Measurements from ENCODE around the gene CNNM2.

Gene CNNM2

DNA sequence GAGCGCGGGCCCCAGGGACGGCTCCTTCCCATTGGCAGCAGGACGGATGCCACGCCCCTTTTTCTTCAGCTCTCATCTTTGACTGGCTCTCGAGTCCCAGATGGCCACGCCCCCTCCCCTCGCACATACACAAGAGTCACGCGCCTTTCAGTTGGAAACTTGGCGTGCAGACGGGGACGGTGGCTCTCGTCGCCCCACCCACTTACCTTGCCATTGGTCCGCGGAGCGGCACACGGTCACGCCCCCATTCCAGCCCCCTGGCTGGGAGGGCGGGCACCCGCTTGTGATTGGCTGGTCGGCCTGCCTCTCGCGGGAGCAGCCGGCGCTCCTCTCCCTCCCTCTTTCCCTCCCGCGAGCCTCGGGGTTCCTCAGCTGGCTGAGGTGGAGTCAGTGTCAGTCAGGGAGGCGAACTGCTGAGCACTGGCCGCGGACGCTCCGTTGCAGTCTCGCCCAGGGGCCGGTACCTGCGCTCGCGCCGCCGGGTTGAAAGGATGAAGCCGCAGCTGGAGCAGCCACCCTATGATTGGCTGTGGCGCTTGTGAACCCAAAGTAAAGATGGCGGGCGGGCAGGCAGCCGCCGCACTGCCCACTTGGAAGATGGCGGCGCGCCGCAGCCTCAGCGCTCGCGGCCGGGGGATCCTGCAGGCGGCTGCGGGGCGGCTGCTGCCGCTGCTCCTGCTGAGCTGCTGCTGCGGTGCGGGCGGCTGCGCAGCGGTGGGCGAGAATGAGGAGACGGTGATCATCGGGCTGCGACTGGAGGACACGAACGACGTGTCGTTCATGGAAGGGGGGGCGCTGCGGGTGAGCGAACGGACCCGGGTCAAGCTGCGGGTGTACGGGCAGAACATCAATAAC is at the start of gene CNNM2:
CNNM2 (plus strand) TSS at position 333 of the 855 bp plus-strand sequence; CDS start at position 520, 187 bp downstream.
- H3K4me1 Mint-ChIP-seq: peaks cover 55% of the 10 kb centered on the region
- H3K4me3 Mint-ChIP-seq: peak within 1 kb of the TSS; percentile 93
- no peaks in the 10 kb centered on the region for H3K36me3 Mint-ChIP-seq
- H3K27me3 Mint-ChIP-seq: peaks cover 28% of the 10 kb centered on the region
- peak; percentile 97 for ATAC-seq
- H3K9me3 Mint-ChIP-seq: no peaks in the 10 kb centered on the region
- H3K27ac Mint-ChIP-seq: peak within 1 kb of the TSS; percentile 93

GRCh38 chr10:102868911-102869257 is 49.2 kb upstream of the CNNM2 start:
- Mint-ChIP-seq H3K9me3 (no peaks in the 10 kb centered on the region), H3K4me1 (peaks cover 14% of the 10 kb centered on the region), H3K36me3 (peaks cover 3% of the 10 kb centered on the region), H3K27ac (no peak overlapping the region), H3K4me3 (peak overlapping the region; percentile 51), H3K27me3 (peaks cover 28% of the 10 kb centered on the region)
- no peak for ATAC-seq

DNA sequence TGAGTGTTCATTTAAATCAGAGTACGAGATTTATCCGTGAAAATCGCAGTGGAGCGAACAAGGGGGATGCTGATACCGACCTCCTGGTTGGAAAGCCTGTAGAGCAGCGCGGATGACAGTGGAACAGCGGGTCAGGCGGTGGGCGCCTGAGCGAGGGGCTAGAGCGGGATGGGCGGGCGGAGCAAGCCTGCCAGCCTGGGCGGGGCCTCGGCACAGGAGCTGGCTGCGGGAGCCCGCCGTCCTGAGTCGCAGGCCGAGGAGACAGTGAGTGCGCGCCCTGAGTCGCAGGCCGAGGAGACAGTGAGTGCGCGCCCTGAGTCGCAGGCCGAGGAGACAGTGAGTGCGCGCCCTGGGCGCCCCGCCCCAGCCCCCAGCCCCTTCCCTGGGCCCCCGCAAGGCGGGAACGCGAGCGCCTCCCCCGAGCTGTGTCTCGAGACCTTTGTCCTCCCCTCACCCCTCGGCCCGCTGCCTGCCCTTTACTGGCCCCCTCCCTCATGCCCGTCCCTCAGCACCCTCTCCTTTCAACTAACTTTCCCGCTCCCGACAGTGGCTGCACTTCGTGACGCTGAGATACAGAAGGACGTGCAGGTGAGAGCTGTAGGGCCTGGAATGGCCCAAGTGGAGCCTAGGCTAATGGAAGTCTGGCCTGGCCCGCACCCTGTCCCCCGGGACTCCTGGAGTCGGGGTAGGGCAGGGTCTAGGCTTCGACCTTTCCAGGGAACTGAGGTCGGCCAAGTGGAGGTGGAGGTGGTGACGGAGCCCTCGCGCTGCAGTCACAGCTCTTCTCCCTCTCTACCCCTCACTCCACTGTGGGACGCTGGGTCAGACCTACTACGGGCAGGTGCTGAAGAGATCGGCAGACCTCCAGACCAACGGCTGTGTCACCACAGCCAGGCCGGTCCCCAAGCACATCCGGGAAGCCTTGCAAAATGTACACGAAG is 48.6 kb upstream of the CNNM2 start, which contains the start of gene AS3MT:
AS3MT (plus strand) TSS at position 213 of the 941 bp plus-strand sequence; CDS start at position 336, 123 bp downstream.
- H3K4me1 Mint-ChIP-seq: peaks cover 14% of the 10 kb centered on the region
- H3K4me3 Mint-ChIP-seq: peak within 1 kb of the TSS; percentile 77
- no peak within 1 kb of the TSS for H3K27ac Mint-ChIP-seq
- peak; percentile 55 for ATAC-seq
- peaks cover 28% of the 10 kb centered on the region for H3K27me3 Mint-ChIP-seq
- H3K9me3 Mint-ChIP-seq: no peaks in the 10 kb centered on the region
- no peaks in the 10 kb centered on the region for H3K36me3 Mint-ChIP-seq

- Mint-ChIP-seq H3K9me3 (no peaks in the 10 kb centered on the region), H3K27ac (no peak overlapping the region), H3K36me3 (no peaks in the 10 kb centered on the region), H3K4me3 (no peak overlapping the region), H3K27me3 (peaks cover 28% of the 10 kb centered on the region), H3K4me1 (peaks cover 14% of the 10 kb centered on the region)
- ATAC-seq: no peak
These were observed 47.9 kb upstream of the CNNM2 start for GRCh38 chr10:102870221-102870620.

DNA sequence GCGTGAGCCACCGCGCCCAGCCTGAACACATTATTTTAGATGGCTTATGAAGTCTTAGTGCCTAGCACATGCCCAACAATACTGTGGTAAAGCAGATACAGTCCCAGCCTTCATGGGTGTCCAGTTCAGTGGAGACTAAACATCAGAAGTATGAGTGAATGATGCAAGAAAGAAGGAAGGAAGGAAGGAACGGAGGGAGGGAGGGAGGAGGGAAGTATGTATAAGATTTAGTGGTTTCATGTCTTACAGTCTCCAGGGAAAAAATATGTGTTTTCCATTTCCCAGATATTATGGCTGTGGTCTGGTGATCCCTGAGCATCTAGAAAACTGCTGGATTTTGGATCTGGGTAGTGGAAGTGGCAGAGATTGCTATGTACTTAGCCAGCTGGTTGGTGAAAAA is 45.9 kb upstream of the CNNM2 start:
- Mint-ChIP-seq H3K4me3 (no peak overlapping the region), H3K9me3 (no peaks in the 10 kb centered on the region), H3K36me3 (no peaks in the 10 kb centered on the region), H3K27me3 (peaks cover 28% of the 10 kb centered on the region), H3K27ac (no peak overlapping the region), H3K4me1 (peaks cover 14% of the 10 kb centered on the region)
- ATAC-seq: no peak

DNA sequence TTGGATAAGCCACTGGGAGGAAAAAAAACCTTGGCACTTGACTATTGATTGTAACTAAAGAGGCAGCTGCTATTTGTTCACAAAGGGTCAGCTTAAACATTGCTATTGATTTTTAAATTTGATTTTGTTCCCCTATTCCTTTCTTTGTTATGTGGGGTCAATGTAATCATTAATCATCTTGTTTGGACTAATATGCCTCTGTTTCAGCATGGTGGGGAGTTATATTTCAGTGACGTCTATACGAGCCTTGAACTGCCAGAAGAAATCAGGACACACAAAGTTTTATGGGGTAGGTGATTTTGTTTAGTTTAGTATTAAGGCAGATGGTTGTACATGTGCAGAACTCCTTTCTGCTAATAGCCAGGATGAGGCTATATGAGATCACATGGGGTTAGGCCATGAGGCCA is 41.3 kb upstream of the CNNM2 start:
- Mint-ChIP-seq H3K4me3 (no peak overlapping the region), H3K36me3 (no peaks in the 10 kb centered on the region), H3K27ac (no peak overlapping the region), H3K4me1 (no peaks in the 10 kb centered on the region), H3K27me3 (no peaks in the 10 kb centered on the region), H3K9me3 (no peaks in the 10 kb centered on the region)
- ATAC-seq: no peak

DNA sequence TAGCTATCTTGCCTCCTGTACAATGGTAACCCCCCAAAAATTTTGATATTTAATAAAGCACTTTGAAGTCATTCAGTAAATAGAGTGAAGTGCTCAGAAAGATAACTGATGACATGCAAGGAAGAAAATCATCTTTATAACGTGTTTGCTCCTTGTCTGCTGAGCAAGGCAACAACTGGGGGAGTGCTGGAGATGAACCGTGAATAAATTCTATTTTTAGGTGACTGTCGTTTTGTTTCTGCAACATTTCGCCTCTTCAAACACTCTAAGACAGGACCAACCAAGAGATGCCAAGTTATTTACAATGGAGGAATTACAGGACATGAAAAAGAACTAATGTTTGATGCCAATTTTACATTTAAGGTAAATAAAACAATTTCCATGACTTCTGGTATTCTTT is 39.5 kb upstream of the CNNM2 start:
- H3K4me3 Mint-ChIP-seq: no peak overlapping the region

DNA sequence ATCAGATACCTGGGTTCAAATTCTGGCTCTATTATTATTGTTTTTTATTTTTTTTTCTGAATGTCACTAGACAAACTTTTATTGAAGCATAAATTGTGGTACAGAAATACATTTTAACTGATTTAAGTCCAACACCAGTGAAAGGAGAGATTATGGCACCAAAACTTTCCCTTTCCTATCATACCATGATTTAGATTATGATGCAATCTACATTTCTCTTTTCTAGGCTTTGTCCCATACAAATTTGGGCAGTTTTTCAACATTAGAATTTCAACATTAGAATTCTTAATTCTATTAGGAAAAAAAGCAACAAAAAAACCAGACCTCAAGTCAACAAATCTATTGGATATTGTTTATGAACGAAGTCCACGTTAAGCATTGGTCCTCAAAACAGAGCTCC is 37.8 kb upstream of the CNNM2 start:
- H3K27ac Mint-ChIP-seq: no peak overlapping the region
- no peaks in the 10 kb centered on the region for H3K9me3 Mint-ChIP-seq
- no peaks in the 10 kb centered on the region for H3K27me3 Mint-ChIP-seq
- no peak overlapping the region for H3K4me3 Mint-ChIP-seq
- no peak for ATAC-seq
- no peaks in the 10 kb centered on the region for H3K4me1 Mint-ChIP-seq
- no peaks in the 10 kb centered on the region for H3K36me3 Mint-ChIP-seq

More for the DNA sequence above, 39.5 kb upstream of the CNNM2 start:
- H3K27me3 Mint-ChIP-seq: no peaks in the 10 kb centered on the region
- no peaks in the 10 kb centered on the region for H3K36me3 Mint-ChIP-seq
- H3K4me1 Mint-ChIP-seq: no peaks in the 10 kb centered on the region
- H3K9me3 Mint-ChIP-seq: no peaks in the 10 kb centered on the region
- no peak for ATAC-seq
- no peak overlapping the region for H3K27ac Mint-ChIP-seq

GRCh38 chr10:102888048-102888447 is 30.0 kb upstream of the CNNM2 start:
- ATAC-seq: no peak
- H3K27me3 Mint-ChIP-seq: no peaks in the 10 kb centered on the region
- H3K4me3 Mint-ChIP-seq: no peak overlapping the region
- H3K36me3 Mint-ChIP-seq: peaks cover 6% of the 10 kb centered on the region
- no peaks in the 10 kb centered on the region for H3K9me3 Mint-ChIP-seq
- no peak overlapping the region for H3K27ac Mint-ChIP-seq
- H3K4me1 Mint-ChIP-seq: no peaks in the 10 kb centered on the region

GRCh38 chr10:102894466-102895213 is 23.5 kb upstream of the CNNM2 start:
- H3K4me3 Mint-ChIP-seq: no peak overlapping the region
- ATAC-seq: no peak
- no peaks in the 10 kb centered on the region for H3K9me3 Mint-ChIP-seq

GRCh38 chr10:102900006-102900405 is 18.1 kb upstream of the CNNM2 start:
- Mint-ChIP-seq H3K4me1 (no peaks in the 10 kb centered on the region), H3K4me3 (no peak overlapping the region), H3K27ac (no peak overlapping the region), H3K9me3 (no peaks in the 10 kb centered on the region), H3K27me3 (no peaks in the 10 kb centered on the region), H3K36me3 (no peaks in the 10 kb centered on the region)
- ATAC-seq: no peak

More at GRCh38 chr10:102894466-102895213, 23.5 kb upstream of the CNNM2 start:
- Mint-ChIP-seq H3K36me3 (no peaks in the 10 kb centered on the region), H3K4me1 (no peaks in the 10 kb centered on the region), H3K27ac (no peak overlapping the region), H3K27me3 (no peaks in the 10 kb centered on the region)

- Mint-ChIP-seq H3K27ac (no peak overlapping the region), H3K9me3 (no peaks in the 10 kb centered on the region), H3K4me3 (no peak overlapping the region), H3K4me1 (no peaks in the 10 kb centered on the region), H3K36me3 (no peaks in the 10 kb centered on the region), H3K27me3 (no peaks in the 10 kb centered on the region)
- ATAC-seq: no peak
These were observed 13.7 kb upstream of the CNNM2 start for GRCh38 chr10:102904346-102904745.

GRCh38 chr10:102906507-102906906 is 11.6 kb upstream of the CNNM2 start:
- Mint-ChIP-seq H3K9me3 (no peaks in the 10 kb centered on the region), H3K4me1 (no peaks in the 10 kb centered on the region), H3K27me3 (no peaks in the 10 kb centered on the region), H3K4me3 (no peak overlapping the region), H3K27ac (no peak overlapping the region), H3K36me3 (no peaks in the 10 kb centered on the region)
- ATAC-seq: no peak

DNA sequence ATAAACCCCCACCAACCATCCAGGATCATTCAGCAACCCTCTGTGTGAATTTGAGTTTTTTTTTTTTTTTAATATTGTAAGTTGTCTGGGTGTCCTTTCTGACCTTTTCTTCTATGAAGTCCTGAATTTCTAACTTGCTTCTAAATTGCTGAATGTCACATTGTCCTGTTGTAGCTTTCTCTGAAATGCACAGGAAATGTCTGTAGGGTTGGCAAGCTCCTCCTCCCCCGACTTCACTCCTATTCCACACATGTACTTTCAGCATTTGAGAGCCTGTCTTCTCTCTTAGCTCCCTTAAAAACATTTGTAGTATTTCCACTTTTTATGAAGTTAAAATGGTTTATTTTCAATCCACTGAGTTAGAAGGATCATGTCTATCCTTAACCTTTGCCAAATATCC is 3.3 kb upstream of the CNNM2 start:
- Mint-ChIP-seq H3K4me1 (peaks cover 21% of the 10 kb centered on the region), H3K4me3 (no peak overlapping the region), H3K36me3 (no peaks in the 10 kb centered on the region), H3K27ac (no peak overlapping the region), H3K27me3 (peaks cover 28% of the 10 kb centered on the region), H3K9me3 (no peaks in the 10 kb centered on the region)
- no peak for ATAC-seq

- peaks cover 28% of the 10 kb centered on the region for H3K27me3 Mint-ChIP-seq
- peaks cover 35% of the 10 kb centered on the region for H3K4me1 Mint-ChIP-seq
- H3K27ac Mint-ChIP-seq: no peak overlapping the region
- ATAC-seq: no peak
- no peaks in the 10 kb centered on the region for H3K9me3 Mint-ChIP-seq
- no peaks in the 10 kb centered on the region for H3K36me3 Mint-ChIP-seq
- peak overlapping the region; percentile 27 for H3K4me3 Mint-ChIP-seq
These were observed 1.9 kb upstream of the CNNM2 start for GRCh38 chr10:102916173-102916572.

Measured in stimulated activated memory B cell treated with anti-CD40 and anti-IgM and Interleukin-4, amounts not matched to agents 10 μg/mL and 1 μg/mL and 100 μg/mL, for 72 hours (primary cell).